Daoy (cell line): ENCODE results near the gene KMT2E. TPM values are rescaled to one million over a fixed set of nuclear protein-coding genes. Genes with fewer than 3 reads are reported as not detected.

ENCODE experiments used
- DNase-seq: peaks from one replicate; pipeline ENCODE4 v3.0.0-alpha.2; 2015; ENCODE audit warnings: low read depth
- total RNA-seq: library from RNA; depleted of rRNA; stranded (reverse); fragments of >200 nt; shearing (Covaris generic); gene quantifications from 2 replicates; pipeline ENCODE4 v1.2.3, GENCODE V29; 2014

KMT2E gene
- total RNA-seq, 1 experiment from 2014 or later, result 36.7 TPM

- no peak for DNase-seq
Observed at GRCh38 chr7:105007298-105007697, 6.7 kb upstream of the KMT2E start.

GRCh38 chr7:105009667-105010503, 4.1 kb upstream of the KMT2E start:
- DNase-seq, result no peak

GRCh38 chr7:105010504-105011130, 3.4 kb upstream of the KMT2E start:
- no peak for DNase-seq

GRCh38 chr7:105011141-105011830, 2.7 kb upstream of the KMT2E start:
- DNase-seq, result peak; percentile 26

GRCh38 chr7:105011831-105012502, 2.0 kb upstream of the KMT2E start:
- peak; percentile 57 for DNase-seq

- DNase-seq, result peak; percentile 100
Observed at GRCh38 chr7:105012503-105013220, 1.3 kb upstream of the KMT2E start.

- DNase-seq, result peak; percentile 99
Observed at GRCh38 chr7:105013221-105013815, 687 bp upstream of the KMT2E start.

- DNase-seq, result peak; percentile 70
Observed at GRCh38 chr7:105014693-105015389, 836 bp downstream of the KMT2E start.

GRCh38 chr7:105015390-105015965, 1.5 kb downstream of the KMT2E start:
- DNase-seq, result peak; percentile 49

GRCh38 chr7:105016068-105016708, 2.2 kb downstream of the KMT2E start:
- no peak for DNase-seq

- no peak for DNase-seq
Observed at GRCh38 chr7:105016709-105017656, 3.0 kb downstream of the KMT2E start.

- DNase-seq, result no peak
Observed at GRCh38 chr7:105017657-105018365, 3.8 kb downstream of the KMT2E start.

GRCh38 chr7:105019269-105019668, 5.3 kb downstream of the KMT2E start:
- DNase-seq, result no peak

- no peak for DNase-seq
Observed at GRCh38 chr7:105020926-105021325, 6.9 kb downstream of the KMT2E start.

GRCh38 chr7:105021352-105021751, 7.3 kb downstream of the KMT2E start:
- DNase-seq, result no peak

- DNase-seq, result no peak
Observed at GRCh38 chr7:105021967-105022366, 8.0 kb downstream of the KMT2E start.

GRCh38 chr7:105022458-105022857, 8.5 kb downstream of the KMT2E start:
- no peak for DNase-seq

- DNase-seq, result peak; percentile 25
Observed at GRCh38 chr7:105024734-105025133, 10.7 kb downstream of the KMT2E start.
